ENCODE results near the gene ARSB.

DNA sequence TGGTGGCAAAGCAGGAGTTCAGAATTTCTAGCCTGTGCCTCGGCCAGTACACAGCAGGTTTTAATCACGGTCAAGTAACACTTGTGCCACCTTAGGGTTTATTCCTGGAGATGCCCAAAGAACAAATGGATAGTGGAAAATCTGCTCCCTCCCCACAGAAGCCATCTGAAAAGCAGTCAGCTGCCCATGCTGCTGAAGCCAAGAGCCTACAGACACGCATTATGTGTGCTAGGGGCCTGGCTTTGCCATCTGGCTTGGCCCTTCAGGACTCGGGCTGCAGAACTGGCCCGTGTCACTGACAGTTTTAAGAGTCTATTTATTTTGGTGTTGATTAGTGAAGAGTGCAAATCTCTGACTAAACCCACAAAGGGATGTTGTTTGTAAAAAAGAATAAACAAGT is 11.1 kb downstream of the ARSB start:
- TF ChIP-seq, protein P1, sequence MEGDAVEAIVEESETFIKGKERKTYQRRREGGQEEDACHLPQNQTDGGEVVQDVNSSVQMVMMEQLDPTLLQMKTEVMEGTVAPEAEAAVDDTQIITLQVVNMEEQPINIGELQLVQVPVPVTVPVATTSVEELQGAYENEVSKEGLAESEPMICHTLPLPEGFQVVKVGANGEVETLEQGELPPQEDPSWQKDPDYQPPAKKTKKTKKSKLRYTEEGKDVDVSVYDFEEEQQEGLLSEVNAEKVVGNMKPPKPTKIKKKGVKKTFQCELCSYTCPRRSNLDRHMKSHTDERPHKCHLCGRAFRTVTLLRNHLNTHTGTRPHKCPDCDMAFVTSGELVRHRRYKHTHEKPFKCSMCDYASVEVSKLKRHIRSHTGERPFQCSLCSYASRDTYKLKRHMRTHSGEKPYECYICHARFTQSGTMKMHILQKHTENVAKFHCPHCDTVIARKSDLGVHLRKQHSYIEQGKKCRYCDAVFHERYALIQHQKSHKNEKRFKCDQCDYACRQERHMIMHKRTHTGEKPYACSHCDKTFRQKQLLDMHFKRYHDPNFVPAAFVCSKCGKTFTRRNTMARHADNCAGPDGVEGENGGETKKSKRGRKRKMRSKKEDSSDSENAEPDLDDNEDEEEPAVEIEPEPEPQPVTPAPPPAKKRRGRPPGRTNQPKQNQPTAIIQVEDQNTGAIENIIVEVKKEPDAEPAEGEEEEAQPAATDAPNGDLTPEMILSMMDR (IDR thresholded peaks at IDR 0.05), result no peak
- TF ChIP-seq POLR2A (IDR thresholded peaks at IDR 0.05), result no peak
